ENCODE measurements around the gene RCAN1. TPM values are rescaled to one million over a fixed set of nuclear protein-coding genes. Genes with fewer than 3 reads are reported as not detected.
A peak's percentile ranks its signal among the peaks of the same experiment; 100 is the strongest.

The RCAN1 gene
- total RNA-seq, 1 donor from 2014 or later, result 30.1 TPM

DNA sequence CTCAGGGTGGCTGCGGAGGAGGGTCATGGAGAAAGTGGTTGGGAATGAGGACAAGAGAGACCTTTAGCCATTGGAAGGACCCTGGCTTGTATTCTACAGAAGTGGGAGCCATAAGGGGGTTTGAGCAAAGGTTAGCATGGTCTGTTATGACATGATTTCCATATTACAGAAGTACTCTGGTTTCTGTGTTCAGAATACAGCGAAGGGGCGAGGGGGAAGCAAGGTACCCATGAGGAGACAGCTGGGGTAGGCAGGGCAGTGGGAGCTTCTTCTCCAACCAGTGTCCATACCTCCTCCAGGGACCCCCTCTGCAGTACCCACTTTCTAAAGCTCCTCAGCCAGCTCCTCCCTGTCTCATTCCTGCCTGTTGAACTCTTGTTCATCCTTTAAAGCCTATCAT lies 81.0 kb downstream of the RCAN1 start:
- TF ChIP-seq, protein P1, sequence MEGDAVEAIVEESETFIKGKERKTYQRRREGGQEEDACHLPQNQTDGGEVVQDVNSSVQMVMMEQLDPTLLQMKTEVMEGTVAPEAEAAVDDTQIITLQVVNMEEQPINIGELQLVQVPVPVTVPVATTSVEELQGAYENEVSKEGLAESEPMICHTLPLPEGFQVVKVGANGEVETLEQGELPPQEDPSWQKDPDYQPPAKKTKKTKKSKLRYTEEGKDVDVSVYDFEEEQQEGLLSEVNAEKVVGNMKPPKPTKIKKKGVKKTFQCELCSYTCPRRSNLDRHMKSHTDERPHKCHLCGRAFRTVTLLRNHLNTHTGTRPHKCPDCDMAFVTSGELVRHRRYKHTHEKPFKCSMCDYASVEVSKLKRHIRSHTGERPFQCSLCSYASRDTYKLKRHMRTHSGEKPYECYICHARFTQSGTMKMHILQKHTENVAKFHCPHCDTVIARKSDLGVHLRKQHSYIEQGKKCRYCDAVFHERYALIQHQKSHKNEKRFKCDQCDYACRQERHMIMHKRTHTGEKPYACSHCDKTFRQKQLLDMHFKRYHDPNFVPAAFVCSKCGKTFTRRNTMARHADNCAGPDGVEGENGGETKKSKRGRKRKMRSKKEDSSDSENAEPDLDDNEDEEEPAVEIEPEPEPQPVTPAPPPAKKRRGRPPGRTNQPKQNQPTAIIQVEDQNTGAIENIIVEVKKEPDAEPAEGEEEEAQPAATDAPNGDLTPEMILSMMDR (conservative IDR thresholded peaks at IDR 0.05; ENCODE audit: low read depth, low read length), result no peak
- no peak overlapping the region for H3K4me3 ChIP-seq (ENCODE audit: low read depth, low read length)
- DNase-seq (ENCODE audit: low read depth), result no peak

DNA sequence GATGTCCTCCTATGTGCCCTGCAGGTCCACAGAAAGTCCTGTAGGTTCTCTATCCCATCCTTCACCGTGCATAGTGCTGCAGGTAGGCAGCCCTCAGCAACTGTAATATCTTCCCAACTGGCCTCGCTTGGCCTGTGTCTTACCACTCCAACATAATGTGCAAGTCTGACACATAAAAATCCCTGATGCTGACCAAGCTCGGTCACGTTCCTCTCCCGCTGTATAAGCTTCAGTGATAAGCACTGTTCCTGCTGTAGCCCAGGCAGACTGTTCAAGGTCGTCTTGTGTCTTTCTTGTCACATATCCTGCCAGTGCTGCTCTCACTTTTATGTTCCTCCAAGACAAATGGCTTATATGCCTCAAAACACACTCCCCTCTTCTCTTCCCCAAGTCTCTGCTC lies 83.5 kb downstream of the RCAN1 start:
- DNase-seq (ENCODE audit: low read depth), result no peak
- H3K4me3 ChIP-seq (ENCODE audit: low read depth, low read length), result no peak overlapping the region
- TF ChIP-seq, protein P1 (conservative IDR thresholded peaks at IDR 0.05; ENCODE audit: low read depth, low read length), result no peak

DNA sequence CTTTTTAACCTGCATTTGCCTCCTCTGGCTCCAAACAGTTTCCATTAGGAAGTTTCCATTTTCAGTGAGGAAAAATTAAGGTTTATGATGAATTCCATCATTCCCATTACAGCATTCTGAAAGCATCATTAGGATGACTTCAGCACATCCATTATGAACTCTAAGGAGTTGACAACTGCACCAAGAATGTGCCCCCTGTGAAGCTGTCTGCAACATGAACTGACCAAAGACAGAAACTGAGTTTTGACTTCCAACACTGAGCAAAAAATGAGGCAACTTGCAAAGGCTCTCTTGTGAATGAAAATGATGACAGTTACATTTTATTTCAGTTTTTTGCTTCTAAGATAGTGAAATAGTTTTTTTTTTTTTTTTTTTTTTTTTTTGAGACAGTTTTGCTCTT lies 84.7 kb downstream of the RCAN1 start:
- no peak for DNase-seq (ENCODE audit: low read depth)
- TF ChIP-seq, protein P1 (conservative IDR thresholded peaks at IDR 0.05; ENCODE audit: low read depth, low read length), result no peak
- no peak overlapping the region for H3K4me3 ChIP-seq (ENCODE audit: low read depth, low read length)

DNA sequence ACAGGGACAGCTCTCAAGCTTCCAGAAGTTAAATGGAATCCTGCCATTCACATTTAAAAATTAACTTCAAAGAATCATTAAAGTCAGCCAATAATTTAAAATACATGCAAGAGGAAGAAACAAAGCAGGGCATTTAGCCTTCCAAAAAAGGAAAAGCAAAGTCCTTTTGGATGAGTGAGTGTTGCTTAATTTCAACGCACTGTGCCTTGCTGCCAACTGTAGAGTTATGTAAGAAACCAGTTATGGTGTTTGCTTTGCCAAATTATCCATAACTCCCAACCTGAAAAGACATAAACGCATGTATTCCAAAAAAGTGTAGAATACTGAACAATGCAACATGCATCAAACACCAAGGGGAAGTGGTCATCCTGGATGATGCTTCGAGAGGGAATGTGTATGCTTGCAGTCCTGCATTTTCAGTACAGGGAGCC lies 86.8 kb downstream of the RCAN1 start:
- DNase-seq (ENCODE audit: low read depth), result no peak
- TF ChIP-seq, protein P1 (conservative IDR thresholded peaks at IDR 0.05; ENCODE audit: low read depth, low read length), result no peak
- no peak overlapping the region for H3K4me3 ChIP-seq (ENCODE audit: low read depth, low read length)

DNA sequence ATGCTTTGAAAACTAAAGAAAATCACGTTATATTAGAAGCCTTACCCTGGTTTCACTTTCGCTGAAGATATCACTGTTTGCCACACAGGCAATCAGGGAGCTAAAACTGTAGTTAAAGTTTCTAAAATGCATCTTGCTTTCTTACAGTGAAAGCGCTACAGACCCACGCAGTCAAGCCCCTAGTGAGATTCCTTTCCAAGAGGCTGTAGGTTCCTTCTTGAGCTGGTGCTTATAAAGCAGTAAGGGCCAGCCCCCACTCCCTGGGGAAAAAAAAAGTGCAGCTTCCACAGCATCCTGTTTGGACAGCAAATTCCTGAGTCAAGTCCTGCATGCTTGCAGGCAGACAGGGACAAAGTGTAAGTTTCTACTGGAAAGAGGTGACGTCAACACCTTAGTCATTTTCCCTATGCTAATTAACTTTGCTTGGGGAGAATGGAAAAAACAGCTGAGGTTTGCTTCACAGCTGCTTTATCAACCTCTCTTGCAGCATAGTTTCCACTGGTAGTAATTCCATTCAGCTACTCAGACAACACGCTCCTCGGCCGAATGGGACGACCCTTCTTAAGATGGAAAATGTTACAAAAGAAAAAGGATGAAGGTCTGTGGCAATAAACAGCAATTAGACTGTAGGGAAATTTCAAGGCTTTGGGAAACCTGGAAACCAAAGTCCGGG lies 88.2 kb downstream of the RCAN1 start:
- TF ChIP-seq, protein P1 (conservative IDR thresholded peaks at IDR 0.05; ENCODE audit: low read depth, low read length), result no peak
- peak; percentile 99 for DNase-seq (ENCODE audit: low read depth)
- peak overlapping the region; percentile 55 for H3K4me3 ChIP-seq (ENCODE audit: low read depth, low read length)

DNA sequence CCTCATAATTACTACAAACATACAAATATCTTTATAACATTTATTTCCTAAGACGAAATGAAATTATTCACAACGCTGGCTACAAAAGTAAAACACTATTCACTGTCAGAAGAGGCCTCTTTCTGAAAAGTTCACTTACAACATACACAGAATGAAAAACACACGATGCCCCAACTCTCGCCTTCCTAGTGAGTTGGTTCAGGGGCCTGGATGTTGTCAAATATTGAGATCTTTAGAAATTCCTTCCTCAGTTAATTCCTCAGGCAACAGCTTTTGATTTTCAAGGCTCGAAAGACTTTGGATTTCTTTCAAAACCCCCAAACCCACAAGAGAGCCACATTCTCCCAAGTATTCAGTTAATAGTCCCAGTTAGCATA lies 88.7 kb downstream of the RCAN1 start:
- TF ChIP-seq, protein P1 (conservative IDR thresholded peaks at IDR 0.05; ENCODE audit: low read depth, low read length), result no peak
- H3K4me3 ChIP-seq (ENCODE audit: low read depth, low read length), result peak overlapping the region; percentile 55
- no peak for DNase-seq (ENCODE audit: low read depth)
